D341Med (cell line): ENCODE results near the gene ENKD1.

Experiments used
- DNase-seq: peaks from one replicate; pipeline ENCODE4 v3.0.0; 2012; ENCODE audit warnings: low spot score

Gene ENKD1

GRCh38 chr16:67678354-67679023 lies 11.9 kb upstream of the ENKD1 start:
- no peak for DNase-seq

- no peak for DNase-seq
These were observed 11.2 kb upstream of the ENKD1 start for GRCh38 chr16:67677712-67678111.

- no peak for DNase-seq
These were observed 10.4 kb upstream of the ENKD1 start for GRCh38 chr16:67676939-67677338.

DNA sequence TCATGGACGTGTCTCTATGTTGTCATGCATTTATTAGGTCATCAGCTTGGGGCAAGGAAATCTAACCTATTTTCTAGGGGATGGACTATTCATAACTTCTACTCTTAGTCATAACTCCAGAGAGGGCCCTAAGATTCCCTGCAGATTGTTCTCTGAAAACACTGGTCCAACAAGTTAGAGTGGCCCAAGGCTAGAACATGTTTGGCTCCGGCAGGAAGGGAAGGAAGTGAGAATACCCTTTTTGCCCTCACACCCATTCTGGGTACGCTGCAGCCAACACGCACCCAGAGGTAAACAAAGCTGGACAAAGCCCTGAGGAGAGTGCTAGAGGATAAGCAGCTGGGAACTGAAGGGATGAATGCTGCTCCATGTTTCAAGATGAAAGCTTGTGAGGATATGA lies 10.0 kb upstream of the ENKD1 start:
- DNase-seq = no peak

GRCh38 chr16:67675999-67676398 lies 9.4 kb upstream of the ENKD1 start:
- DNase-seq = no peak

DNA sequence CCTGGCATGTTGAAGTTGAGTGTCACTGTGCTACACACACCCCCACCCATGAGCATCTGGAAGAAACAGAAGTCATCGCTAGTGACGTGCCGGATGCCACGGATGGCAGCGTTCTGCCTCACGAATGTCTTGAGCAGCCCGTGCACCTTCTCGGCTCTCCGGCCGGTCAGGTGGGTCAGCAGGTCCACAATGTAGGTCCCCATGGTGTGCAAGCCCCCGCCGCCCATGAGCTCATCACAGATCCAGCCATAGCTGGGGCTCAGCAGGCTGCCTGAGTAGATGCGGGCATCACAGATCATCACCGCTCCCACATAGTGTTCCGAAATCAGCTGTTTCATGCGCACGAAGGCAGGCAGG lies 9.0 kb upstream of the ENKD1 start:
- DNase-seq = no peak

DNA sequence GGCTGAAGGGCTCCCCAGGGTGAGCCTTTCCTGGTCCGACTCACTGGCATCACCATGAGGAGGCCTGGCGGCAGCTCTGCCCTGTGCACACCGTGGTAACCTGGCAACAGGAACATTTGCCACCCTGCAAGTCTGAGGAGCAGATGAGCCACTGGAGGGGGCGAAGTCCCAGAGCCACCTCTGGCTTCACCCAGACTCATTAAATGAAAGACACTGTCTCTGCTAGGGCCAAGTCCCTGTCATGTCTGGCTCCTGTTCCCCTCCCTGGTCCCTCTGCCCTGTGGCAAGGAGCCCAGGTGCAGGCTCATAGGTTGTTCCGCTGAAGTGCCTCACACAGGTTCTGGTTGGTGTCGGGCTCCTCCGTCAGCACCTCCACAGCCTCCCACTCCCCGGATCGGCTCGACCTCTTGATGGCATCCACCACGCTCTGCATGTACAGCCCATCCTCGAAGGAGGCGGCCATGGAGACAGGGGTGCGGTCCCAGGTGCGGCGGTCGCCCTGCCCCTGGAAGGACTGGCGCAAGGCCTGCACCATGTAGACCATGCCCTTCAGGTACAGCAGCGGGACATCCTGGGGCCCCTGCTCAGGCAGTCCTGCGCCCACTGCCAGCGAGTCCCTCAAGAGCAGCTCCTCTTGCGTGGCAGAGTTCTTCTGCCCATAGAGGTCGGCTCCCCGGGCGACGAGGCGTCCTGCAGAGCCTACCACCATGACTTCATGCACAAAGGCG lies 8.5 kb upstream of the ENKD1 start:
- peak; percentile 15 for DNase-seq

- DNase-seq = peak; percentile 25
These were observed 7.4 kb upstream of the ENKD1 start for GRCh38 chr16:67673712-67674580.

GRCh38 chr16:67672739-67673662 lies 6.5 kb upstream of the ENKD1 start:
- peak; percentile 81 for DNase-seq

DNA sequence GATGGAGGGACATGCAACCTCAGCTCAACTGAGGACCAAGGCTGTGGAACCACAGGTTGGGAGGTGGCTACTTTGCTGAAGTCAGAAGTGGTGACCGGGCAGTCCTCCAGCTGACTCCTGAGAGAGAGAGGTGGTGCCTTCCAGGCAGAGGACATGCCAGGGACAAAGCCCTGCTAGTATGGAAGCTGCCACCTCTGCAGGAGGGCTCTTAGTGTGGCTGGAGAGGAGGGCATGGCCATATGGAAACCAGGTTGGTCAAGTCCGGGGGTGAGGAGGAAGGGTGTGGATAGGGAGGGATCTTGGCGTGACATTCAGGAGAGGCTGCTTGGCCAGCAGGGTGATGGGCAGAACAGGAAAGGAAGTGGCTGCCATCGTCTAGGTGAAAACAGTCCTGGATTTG lies 5.8 kb upstream of the ENKD1 start:
- DNase-seq = peak; percentile 13

DNA sequence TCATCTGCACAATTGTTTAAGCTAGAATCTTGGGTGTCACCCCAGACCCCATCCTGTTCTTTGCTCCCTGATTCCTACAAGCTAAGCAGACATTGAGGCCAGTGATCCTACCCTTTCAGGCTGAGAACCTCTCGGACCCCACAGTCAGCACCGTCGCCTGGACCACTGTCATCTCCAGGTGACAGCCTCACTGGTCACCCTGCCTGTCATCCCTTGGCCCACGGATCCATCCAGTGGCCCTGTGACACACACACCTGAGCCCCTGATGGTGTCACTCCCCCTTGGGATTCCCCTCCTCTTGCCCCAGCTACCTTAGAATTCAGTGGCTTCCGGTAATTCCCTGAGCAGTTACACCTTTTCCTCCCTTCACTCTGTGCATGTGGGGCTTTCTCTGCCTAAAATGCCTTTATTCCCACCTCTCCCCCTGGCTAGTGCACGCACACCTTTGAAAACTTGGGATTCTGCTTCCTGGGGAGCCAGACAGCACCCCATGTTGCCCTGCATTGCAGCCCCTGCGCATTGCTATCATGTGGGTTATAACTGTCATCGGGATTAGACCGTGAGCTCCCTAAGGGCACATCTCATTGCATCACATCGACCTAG lies 3.0 kb upstream of the ENKD1 start:
- DNase-seq = peak; percentile 5

DNA sequence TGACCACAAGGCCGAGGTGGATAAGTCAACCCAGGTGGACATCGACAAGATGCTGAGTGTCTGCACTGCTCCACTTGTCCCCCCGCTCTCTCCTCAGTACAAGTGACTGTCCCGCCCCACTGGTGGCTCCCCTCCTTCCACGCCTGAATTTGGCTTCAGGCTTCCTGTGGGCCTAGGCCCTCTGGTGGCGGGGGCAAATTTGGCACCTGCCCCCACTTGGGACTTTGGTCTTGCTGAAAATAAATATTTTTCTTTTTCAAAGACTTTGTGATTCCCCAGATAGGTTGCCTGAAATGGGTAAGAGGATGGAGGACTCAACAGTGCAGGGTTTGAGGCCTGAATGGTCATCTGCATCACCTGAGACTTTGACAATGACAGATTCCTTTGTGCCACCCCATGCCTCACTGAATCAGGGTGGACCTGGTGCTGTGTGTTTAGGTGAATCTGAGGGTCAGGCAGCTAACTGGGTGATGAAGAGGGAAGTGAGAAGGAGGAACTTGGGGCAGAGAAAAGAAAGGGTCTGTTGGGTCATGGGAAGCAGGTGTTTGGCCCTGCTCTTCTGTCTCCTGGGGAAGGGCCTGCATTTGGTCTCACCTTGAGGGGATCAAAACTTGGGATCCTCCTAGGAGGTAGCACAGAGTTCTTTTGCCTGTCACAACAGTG lies 2.1 kb upstream of the ENKD1 start:
- DNase-seq = peak; percentile 38

- DNase-seq = peak; percentile 91
These were observed 1.4 kb upstream of the ENKD1 start for GRCh38 chr16:67667817-67668494.

DNA sequence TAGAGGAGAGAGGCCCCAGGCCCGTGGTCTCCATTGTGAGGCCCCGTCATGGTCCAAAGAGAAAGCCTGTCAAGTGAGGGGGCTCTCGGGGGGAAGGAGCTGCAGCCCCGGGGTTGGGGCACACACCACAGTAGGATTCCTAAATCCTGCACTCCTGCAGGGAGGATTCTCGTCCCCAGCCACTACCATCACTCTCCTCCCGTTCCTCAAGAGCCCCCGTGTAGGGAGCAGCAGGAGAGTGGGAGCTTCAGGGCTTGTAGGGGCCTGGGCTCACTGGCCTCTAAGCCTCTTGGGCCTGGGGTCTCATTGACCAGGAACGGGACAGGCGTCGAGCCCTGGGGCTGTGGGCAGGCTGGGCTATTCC lies 885 bp upstream of the ENKD1 start:
- peak; percentile 19 for DNase-seq

DNA sequence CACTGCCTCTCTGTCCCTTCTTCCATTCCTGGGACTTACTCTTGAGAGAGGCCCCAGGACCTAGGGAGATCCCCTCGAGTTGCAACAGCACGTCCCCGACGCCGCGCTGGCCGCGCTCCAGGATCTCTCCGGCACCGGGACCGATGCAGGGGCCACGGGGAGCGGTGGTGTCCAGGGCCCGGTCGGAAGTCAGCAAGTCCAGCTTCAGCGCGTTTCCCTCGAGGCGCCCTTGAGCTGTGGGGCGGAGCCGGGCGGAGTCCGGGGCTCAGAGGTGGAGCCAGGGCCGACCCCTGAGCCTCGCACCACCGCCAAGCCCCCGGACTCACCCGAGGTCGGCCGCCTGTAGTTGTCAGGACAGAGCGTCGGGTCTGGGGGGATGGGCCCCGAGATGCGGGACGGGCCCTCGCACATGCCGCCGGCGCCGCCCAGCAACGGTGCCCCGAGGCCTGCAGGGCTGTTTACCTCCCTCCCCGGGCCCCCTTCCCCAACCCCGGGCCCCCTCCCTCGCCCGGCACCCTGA lies 458 bp downstream of the ENKD1 start:
- peak; percentile 66 for DNase-seq

- no peak for DNase-seq
These were observed 952 bp downstream of the ENKD1 start for GRCh38 chr16:67665598-67665997.

- DNase-seq = no peak
These were observed 1.7 kb downstream of the ENKD1 start for GRCh38 chr16:67664871-67665270.

- DNase-seq = no peak
These were observed 2.3 kb downstream of the ENKD1 start for GRCh38 chr16:67664258-67664657.

GRCh38 chr16:67663877-67664222 lies 2.7 kb downstream of the ENKD1 start:
- DNase-seq = no peak
